ENCODE results near the gene LCN15.

DNA sequence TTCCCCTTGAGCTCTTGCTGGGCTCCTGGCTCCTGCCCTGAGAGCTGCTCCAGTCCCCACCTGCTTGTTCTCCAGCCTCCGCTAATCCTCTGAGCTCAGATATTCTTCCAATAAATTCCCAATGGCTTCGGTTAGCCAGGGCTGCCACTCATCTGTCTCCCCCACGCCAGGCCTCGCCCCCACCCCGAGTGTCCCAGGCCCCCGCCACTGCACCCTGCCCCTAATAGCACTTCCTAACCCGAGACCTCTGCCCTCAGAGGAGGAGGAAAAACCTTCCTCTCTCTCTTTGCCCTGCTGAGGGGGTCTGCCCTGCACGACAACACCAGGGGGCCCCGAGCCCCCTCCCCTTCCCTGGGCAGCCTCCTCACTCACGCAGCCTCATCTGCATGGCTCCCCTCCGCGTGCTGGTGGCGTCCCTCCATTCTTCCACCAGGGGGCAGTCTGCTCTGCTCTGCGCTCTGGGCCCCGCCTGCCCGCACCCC, 5.4 kb upstream of the LCN15 start:
- TF ChIP-seq, protein P1, sequence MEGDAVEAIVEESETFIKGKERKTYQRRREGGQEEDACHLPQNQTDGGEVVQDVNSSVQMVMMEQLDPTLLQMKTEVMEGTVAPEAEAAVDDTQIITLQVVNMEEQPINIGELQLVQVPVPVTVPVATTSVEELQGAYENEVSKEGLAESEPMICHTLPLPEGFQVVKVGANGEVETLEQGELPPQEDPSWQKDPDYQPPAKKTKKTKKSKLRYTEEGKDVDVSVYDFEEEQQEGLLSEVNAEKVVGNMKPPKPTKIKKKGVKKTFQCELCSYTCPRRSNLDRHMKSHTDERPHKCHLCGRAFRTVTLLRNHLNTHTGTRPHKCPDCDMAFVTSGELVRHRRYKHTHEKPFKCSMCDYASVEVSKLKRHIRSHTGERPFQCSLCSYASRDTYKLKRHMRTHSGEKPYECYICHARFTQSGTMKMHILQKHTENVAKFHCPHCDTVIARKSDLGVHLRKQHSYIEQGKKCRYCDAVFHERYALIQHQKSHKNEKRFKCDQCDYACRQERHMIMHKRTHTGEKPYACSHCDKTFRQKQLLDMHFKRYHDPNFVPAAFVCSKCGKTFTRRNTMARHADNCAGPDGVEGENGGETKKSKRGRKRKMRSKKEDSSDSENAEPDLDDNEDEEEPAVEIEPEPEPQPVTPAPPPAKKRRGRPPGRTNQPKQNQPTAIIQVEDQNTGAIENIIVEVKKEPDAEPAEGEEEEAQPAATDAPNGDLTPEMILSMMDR (IDR thresholded peaks at IDR 0.05) = peak in 3 of 4 experiments; percentile 13 to 62 (median 38)
- TF ChIP-seq POLR2AphosphoS5 (IDR thresholded peaks at IDR 0.05) = no peak

Data from gastroesophageal sphincter (tissue), 3 donors.